ENCODE measurements around the gene FOXP1.

The FOXP1 gene

GRCh38 chr3:71139496-71139895 lies 444.0 kb downstream of the FOXP1 start:
- Histone ChIP-seq H3K27me3 (ENCODE audit: control insufficient read depth in 2 of 2, insufficient read depth in 2 of 2, low read length in 2 of 2) (no peaks in the 10 kb centered on the region), H3K36me3 (ENCODE audit: control insufficient read depth in 2 of 2, insufficient read depth in 2 of 2, low read length in 2 of 2) (no peaks in the 10 kb centered on the region), H3K4me3 (ENCODE audit: low read length in 2 of 2) (no peak overlapping the region), H3K27ac (ENCODE audit: low read depth in 2 of 2, low read length in 2 of 2) (no peak overlapping the region), H3K4me1 (ENCODE audit: control insufficient read depth in 2 of 2, insufficient read depth in 2 of 2, low read length in 2 of 2) (peaks cover 15 to 39% of the 10 kb centered on the region in 2 donors), H3K9me3 (ENCODE audit: control insufficient read depth in 2 of 2, low read length in 2 of 2) (no peaks in the 10 kb centered on the region), H3K9ac (ENCODE audit: low read depth in 1 of 2, low read length in 2 of 2) (no peak overlapping the region)

- H3K9ac ChIP-seq (ENCODE audit: low read depth in 1 of 2, low read length in 2 of 2), result no peak overlapping the region
- H3K36me3 ChIP-seq (ENCODE audit: control insufficient read depth in 2 of 2, insufficient read depth in 2 of 2, low read length in 2 of 2), result no peaks in the 10 kb centered on the region
- no peak overlapping the region for H3K27ac ChIP-seq (ENCODE audit: low read depth in 2 of 2, low read length in 2 of 2)
- H3K27me3 ChIP-seq (ENCODE audit: control insufficient read depth in 2 of 2, insufficient read depth in 2 of 2, low read length in 2 of 2), result no peaks in the 10 kb centered on the region
- H3K4me3 ChIP-seq (ENCODE audit: low read length in 2 of 2), result no peak overlapping the region
- H3K4me1 ChIP-seq (ENCODE audit: control insufficient read depth in 2 of 2, insufficient read depth in 2 of 2, low read length in 2 of 2), result peaks cover 22 to 44% of the 10 kb centered on the region in 2 donors
- H3K9me3 ChIP-seq (ENCODE audit: control insufficient read depth in 2 of 2, low read length in 2 of 2), result no peaks in the 10 kb centered on the region
These were observed 445.1 kb downstream of the FOXP1 start for GRCh38 chr3:71138410-71138809.

- Histone ChIP-seq H3K4me3 (ENCODE audit: low read length in 2 of 2) (no peak overlapping the region), H3K36me3 (ENCODE audit: control insufficient read depth in 2 of 2, insufficient read depth in 2 of 2, low read length in 2 of 2) (no peaks in the 10 kb centered on the region), H3K27me3 (ENCODE audit: control insufficient read depth in 2 of 2, insufficient read depth in 2 of 2, low read length in 2 of 2) (no peaks in the 10 kb centered on the region), H3K9ac (ENCODE audit: low read depth in 1 of 2, low read length in 2 of 2) (peak overlapping the region in 1 of 2 donors; percentile 61), H3K9me3 (ENCODE audit: control insufficient read depth in 2 of 2, low read length in 2 of 2) (no peaks in the 10 kb centered on the region), H3K27ac (ENCODE audit: low read depth in 2 of 2, low read length in 2 of 2) (peak overlapping the region in 1 of 2 donors; percentile 94), H3K4me1 (ENCODE audit: control insufficient read depth in 2 of 2, insufficient read depth in 2 of 2, low read length in 2 of 2) (peaks cover 36 to 49% of the 10 kb centered on the region in 2 donors)
These were observed 447.3 kb downstream of the FOXP1 start for GRCh38 chr3:71136276-71136675.

- H3K27ac ChIP-seq (ENCODE audit: low read depth in 2 of 2, low read length in 2 of 2), result peak overlapping the region; percentile 82 to 94
- peaks cover 39 to 56% of the 10 kb centered on the region in 2 donors for H3K4me1 ChIP-seq (ENCODE audit: control insufficient read depth in 2 of 2, insufficient read depth in 2 of 2, low read length in 2 of 2)
- H3K9ac ChIP-seq (ENCODE audit: low read depth in 1 of 2, low read length in 2 of 2), result peak overlapping the region; percentile 19 to 61
- H3K9me3 ChIP-seq (ENCODE audit: control insufficient read depth in 2 of 2, low read length in 2 of 2), result no peaks in the 10 kb centered on the region
- no peaks in the 10 kb centered on the region for H3K36me3 ChIP-seq (ENCODE audit: control insufficient read depth in 2 of 2, insufficient read depth in 2 of 2, low read length in 2 of 2)
- no peaks in the 10 kb centered on the region for H3K27me3 ChIP-seq (ENCODE audit: control insufficient read depth in 2 of 2, insufficient read depth in 2 of 2, low read length in 2 of 2)
- peak overlapping the region; percentile 0 to 5 for H3K4me3 ChIP-seq (ENCODE audit: low read length in 2 of 2)
These were observed 448.0 kb downstream of the FOXP1 start for GRCh38 chr3:71135373-71136088.

GRCh38 chr3:71134521-71134920 lies 449.0 kb downstream of the FOXP1 start:
- Histone ChIP-seq H3K9ac (ENCODE audit: low read depth in 1 of 2, low read length in 2 of 2) (peak overlapping the region; percentile 15 to 84), H3K27me3 (ENCODE audit: control insufficient read depth in 2 of 2, insufficient read depth in 2 of 2, low read length in 2 of 2) (no peaks in the 10 kb centered on the region), H3K27ac (ENCODE audit: low read depth in 2 of 2, low read length in 2 of 2) (peak overlapping the region; percentile 82 to 94), H3K4me1 (ENCODE audit: control insufficient read depth in 2 of 2, insufficient read depth in 2 of 2, low read length in 2 of 2) (peaks cover 39 to 56% of the 10 kb centered on the region in 2 donors), H3K36me3 (ENCODE audit: control insufficient read depth in 2 of 2, insufficient read depth in 2 of 2, low read length in 2 of 2) (no peaks in the 10 kb centered on the region), H3K9me3 (ENCODE audit: control insufficient read depth in 2 of 2, low read length in 2 of 2) (no peaks in the 10 kb centered on the region), H3K4me3 (ENCODE audit: low read length in 2 of 2) (peak overlapping the region; percentile 14 to 58)

- Histone ChIP-seq H3K27ac (ENCODE audit: low read depth in 2 of 2, low read length in 2 of 2) (peak overlapping the region; percentile 82 to 94), H3K4me3 (ENCODE audit: low read length in 2 of 2) (peak overlapping the region in 1 of 2 donors; percentile 58)
These were observed 449.7 kb downstream of the FOXP1 start for GRCh38 chr3:71133865-71134264.

GRCh38 chr3:71132995-71133730 lies 450.4 kb downstream of the FOXP1 start:
- peaks cover 45 to 63% of the 10 kb centered on the region in 2 donors for H3K4me1 ChIP-seq (ENCODE audit: control insufficient read depth in 2 of 2, insufficient read depth in 2 of 2, low read length in 2 of 2)
- H3K27me3 ChIP-seq (ENCODE audit: control insufficient read depth in 2 of 2, insufficient read depth in 2 of 2, low read length in 2 of 2), result no peaks in the 10 kb centered on the region
- peak overlapping the region in 1 of 2 donors; percentile 84 for H3K9ac ChIP-seq (ENCODE audit: low read depth in 1 of 2, low read length in 2 of 2)
- H3K9me3 ChIP-seq (ENCODE audit: control insufficient read depth in 2 of 2, low read length in 2 of 2), result no peaks in the 10 kb centered on the region
- peak overlapping the region; percentile 82 to 94 for H3K27ac ChIP-seq (ENCODE audit: low read depth in 2 of 2, low read length in 2 of 2)
- no peaks in the 10 kb centered on the region for H3K36me3 ChIP-seq (ENCODE audit: control insufficient read depth in 2 of 2, insufficient read depth in 2 of 2, low read length in 2 of 2)
- H3K4me3 ChIP-seq (ENCODE audit: low read length in 2 of 2), result peak overlapping the region in 1 of 2 donors; percentile 0

More at GRCh38 chr3:71133865-71134264, 449.7 kb downstream of the FOXP1 start:
- Histone ChIP-seq H3K27me3 (ENCODE audit: control insufficient read depth in 2 of 2, insufficient read depth in 2 of 2, low read length in 2 of 2) (no peaks in the 10 kb centered on the region), H3K4me1 (ENCODE audit: control insufficient read depth in 2 of 2, insufficient read depth in 2 of 2, low read length in 2 of 2) (peaks cover 39 to 60% of the 10 kb centered on the region in 2 donors), H3K9ac (ENCODE audit: low read depth in 1 of 2, low read length in 2 of 2) (peak overlapping the region; percentile 15 to 84), H3K36me3 (ENCODE audit: control insufficient read depth in 2 of 2, insufficient read depth in 2 of 2, low read length in 2 of 2) (no peaks in the 10 kb centered on the region), H3K9me3 (ENCODE audit: control insufficient read depth in 2 of 2, low read length in 2 of 2) (no peaks in the 10 kb centered on the region)

GRCh38 chr3:71131375-71132314 lies 451.9 kb downstream of the FOXP1 start:
- peak overlapping the region; percentile 92 to 94 for H3K27ac ChIP-seq (ENCODE audit: low read depth in 2 of 2, low read length in 2 of 2)
- H3K36me3 ChIP-seq (ENCODE audit: control insufficient read depth in 2 of 2, insufficient read depth in 2 of 2, low read length in 2 of 2), result no peaks in the 10 kb centered on the region
- H3K9ac ChIP-seq (ENCODE audit: low read depth in 1 of 2, low read length in 2 of 2), result peak overlapping the region; percentile 64 to 84
- peaks cover 55 to 76% of the 10 kb centered on the region in 2 donors for H3K4me1 ChIP-seq (ENCODE audit: control insufficient read depth in 2 of 2, insufficient read depth in 2 of 2, low read length in 2 of 2)
- no peaks in the 10 kb centered on the region for H3K9me3 ChIP-seq (ENCODE audit: control insufficient read depth in 2 of 2, low read length in 2 of 2)
- H3K4me3 ChIP-seq (ENCODE audit: low read length in 2 of 2), result peak overlapping the region; percentile 78 to 92
- H3K27me3 ChIP-seq (ENCODE audit: control insufficient read depth in 2 of 2, insufficient read depth in 2 of 2, low read length in 2 of 2), result no peaks in the 10 kb centered on the region

- H3K4me1 ChIP-seq (ENCODE audit: control insufficient read depth in 2 of 2, insufficient read depth in 2 of 2, low read length in 2 of 2), result peaks cover 54 to 68% of the 10 kb centered on the region in 2 donors
These were observed 452.8 kb downstream of the FOXP1 start for GRCh38 chr3:71130471-71131374.

More at GRCh38 chr3:71130471-71131374, 452.8 kb downstream of the FOXP1 start:
- Histone ChIP-seq H3K9me3 (ENCODE audit: control insufficient read depth in 2 of 2, low read length in 2 of 2) (no peaks in the 10 kb centered on the region), H3K27ac (ENCODE audit: low read depth in 2 of 2, low read length in 2 of 2) (peak overlapping the region; percentile 92 to 94), H3K27me3 (ENCODE audit: control insufficient read depth in 2 of 2, insufficient read depth in 2 of 2, low read length in 2 of 2) (no peaks in the 10 kb centered on the region), H3K4me3 (ENCODE audit: low read length in 2 of 2) (peak overlapping the region; percentile 78 to 92), H3K36me3 (ENCODE audit: control insufficient read depth in 2 of 2, insufficient read depth in 2 of 2, low read length in 2 of 2) (no peaks in the 10 kb centered on the region), H3K9ac (ENCODE audit: low read depth in 1 of 2, low read length in 2 of 2) (peak overlapping the region; percentile 64 to 84)

Measured in mucosa of rectum (tissue), 2 donors.